GM21737 (cell line): ENCODE results near the gene S100A10.

ENCODE experiments used
- ATAC-seq: cut with Tn5 transposase; IDR thresholded peaks from one replicate; pipeline ENCODE4 v1.9.1; 2021; ENCODE audit warnings: mild to moderate bottlenecking, moderate library complexity; ENCODE audit not compliant: unreplicated experiment

S100A10 gene

DNA sequence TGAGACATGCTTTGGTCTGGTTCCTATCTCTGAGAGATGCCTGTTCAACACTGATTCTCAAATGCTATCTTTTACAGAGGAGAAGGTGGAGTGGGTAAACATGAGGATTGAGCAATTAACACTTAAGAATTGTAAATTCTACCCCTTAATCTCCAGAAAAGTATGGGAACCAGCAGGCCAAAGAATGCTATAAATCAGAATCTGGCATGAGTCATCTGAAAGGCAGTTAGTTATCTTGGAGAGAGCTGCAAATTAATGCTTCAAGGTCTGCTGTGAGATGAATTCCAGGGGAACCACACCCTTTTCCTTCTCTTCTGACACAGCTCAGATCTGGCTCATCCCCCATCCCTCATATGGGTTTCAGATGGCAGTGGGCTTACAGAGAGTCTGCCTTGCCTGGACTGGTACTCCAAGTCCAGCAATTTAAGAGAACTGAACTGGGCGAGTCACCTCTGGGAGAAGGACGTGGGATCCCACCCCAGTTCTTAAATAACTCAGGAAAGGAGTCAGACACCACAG is 5.2 kb downstream of the S100A10 start:
- ATAC-seq: no peak

DNA sequence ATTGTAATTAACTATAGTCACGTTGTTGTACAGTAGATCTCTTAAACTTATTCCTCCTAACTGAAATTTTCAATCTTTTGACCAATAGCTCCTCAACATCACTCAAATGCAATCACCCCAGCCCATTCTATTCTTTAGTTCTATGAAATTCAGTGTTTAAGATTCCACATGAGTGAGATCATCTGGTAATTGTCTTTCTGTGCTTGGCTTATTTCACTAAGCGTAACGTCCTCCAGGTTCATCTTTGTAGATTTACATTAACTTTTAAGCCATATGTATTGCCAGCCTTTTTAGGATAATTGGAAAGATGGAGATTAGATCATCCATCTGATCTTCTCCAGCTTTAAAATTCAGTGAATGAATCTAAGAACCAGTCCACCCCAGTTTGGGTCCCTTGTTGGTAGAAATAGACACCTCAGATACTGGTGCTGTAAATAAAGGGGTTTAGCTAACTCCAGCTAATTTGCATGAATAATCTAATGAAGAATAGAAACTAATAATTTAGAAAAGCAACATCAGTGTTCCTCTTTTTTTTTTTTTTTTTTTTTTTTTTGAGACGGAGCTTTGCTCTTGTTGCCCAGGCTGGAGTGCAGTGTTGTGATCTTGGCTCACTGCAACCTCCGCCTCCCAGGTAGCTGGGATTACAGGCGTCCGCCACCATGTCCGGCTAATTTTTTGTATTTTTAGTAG is 7.0 kb downstream of the S100A10 start:
- no peak for ATAC-seq

DNA sequence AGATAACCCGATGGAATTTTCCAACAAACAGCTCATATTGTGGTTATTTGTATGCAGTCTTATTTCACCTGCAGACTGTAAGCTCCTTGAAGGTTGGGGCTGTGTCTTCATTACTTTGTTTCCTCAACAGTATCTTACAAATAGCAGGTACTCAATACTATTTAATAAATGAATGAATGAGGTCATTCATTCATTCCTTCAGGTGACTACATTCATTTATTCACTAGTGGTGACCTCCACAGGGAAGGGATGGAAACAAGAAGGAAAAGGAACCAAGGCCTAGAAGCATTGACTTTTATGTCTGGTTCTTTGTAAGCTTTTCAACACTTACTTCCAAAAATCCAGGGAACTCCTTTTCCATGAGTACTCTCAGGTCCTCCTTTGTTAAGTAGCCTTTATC is 7.9 kb downstream of the S100A10 start:
- no peak for ATAC-seq

DNA sequence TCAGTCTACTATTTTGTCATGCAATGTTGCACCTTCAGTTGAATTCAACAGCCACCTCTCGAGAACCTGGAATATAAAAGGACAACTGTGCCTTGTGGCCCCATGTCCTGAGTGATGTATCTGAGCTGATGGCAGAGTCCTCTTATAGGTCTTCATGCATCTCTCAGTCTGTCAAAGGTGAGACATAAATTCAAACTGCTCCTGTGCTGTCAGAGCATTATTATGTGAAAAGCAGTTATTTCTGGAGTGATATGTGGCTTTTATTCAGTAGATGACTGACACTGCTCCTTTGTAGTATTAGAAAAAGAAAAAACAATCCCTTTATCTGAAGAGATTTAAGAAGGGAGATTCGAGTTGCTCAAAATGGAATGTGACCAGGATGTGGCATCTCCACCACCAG is 8.4 kb downstream of the S100A10 start:
- ATAC-seq: no peak

DNA sequence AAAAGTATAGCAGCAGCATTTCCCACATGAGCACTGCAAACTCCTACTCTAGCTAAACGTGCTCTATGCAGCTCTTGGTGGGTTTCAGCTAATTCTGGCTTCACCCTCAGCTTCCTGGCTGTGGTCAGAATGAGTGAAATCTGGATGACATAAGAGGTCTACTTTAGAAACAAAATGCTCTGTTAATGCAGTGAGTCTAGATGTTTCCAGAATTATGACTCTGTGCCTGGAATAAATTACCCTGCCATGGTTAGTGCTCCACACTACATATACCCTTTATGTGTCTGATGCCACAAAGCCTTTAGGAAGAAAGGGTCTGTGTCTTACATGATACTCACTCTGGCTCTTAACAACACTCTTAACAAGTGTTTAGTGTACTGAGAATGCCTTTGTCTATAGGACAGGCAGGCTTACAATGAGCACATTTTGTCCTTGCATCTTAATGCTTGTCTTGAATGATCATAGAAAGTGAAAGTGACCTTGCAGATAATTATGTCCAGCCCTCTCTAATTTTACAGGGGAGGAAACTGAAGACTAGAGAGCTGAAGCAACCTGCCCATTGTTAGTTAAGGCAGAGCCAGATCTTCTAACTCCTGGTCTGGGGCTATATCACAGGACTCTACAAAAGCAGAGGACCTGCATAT is 9.2 kb downstream of the S100A10 start:
- ATAC-seq: peak; percentile 76

DNA sequence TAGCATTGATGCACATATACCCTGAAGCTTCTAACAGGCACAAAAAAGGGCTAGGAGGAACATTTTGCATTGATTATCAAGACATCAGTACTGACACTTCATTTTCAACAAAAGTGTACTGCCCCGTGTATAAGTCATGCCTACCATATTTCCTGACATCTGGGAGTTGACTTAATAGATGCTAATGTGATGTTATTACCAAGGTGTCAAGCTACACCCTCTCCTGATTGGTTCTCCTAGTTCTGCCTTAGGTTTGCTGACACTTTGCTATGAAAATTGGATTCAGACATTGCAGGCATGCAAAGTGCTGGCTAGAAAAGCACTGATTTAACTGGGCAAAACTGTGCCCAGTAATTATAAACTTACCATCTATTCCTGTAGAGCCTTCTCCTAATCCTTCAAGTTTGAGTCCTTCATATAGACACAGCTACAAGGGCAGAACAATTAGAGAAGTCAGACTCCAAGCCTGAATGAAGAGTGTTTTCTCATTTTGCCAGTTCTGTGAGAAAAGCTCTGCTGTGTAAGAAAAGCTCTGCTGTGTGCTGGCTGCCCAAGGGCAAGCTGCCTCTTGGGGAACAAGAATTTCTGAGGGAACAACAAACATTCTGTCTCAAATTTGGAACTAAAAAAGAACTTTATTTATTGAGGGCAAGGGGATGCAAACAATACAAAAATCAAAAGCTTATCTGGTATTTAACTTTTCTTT is 11.2 kb downstream of the S100A10 start:
- no peak for ATAC-seq

DNA sequence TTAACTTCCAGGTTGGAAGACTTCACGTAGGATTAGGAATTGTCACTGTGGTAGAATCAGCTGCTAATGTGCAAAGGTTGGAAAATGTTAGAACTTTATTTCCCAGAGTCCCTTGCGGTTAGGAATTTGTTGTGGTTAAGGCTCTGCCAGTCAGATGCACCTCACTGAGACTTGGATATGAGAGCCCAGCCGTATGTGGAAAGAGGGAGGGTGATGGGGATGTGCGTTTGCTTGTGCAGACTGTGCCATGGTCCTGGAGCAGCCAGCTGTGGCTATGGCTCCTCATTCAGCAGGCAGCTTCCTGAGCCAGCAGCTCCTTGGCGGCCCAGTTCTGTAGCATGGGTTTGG is 12.5 kb downstream of the S100A10 start:
- no peak for ATAC-seq

DNA sequence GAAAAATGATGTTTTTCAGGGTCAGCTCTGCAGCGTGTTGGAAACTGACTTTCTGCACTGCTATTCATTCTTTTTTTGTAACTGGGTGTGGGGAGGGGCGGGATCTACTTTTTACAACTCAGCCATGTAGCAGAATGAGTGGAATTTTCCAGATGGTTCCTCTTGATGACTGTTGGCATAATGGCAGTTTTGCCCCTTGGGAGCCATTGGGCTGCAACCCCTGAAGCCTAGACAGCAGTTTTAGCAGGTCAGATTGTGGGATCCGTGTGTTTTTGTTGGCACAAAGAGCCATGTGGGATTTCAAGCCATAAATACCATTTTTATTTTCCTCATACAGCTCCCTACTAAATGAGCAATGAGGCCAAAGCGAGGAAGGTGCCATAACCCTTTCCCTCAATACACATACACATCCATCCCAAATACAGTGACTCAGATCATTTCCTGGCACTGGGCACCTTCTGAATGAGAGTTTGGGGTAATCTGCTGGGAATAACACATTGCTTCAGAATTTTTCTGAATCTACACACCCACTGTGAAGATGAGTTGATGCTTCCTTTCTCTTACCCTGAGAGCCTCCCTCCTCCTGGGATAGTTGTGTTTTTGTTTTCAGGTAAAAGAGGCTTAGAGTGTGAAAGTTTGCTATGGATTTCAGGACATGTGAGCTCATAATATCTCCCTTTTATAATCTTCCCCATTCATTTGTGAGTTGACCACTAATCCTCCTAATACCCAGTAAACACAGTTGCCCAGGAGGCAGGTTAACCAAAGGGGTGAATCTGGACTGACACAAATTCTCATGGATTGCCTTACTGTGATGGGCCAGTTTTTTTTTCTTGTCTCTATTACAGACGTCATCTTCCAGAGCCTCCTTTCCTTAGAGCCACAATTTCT is 13.1 kb downstream of the S100A10 start:
- no peak for ATAC-seq

DNA sequence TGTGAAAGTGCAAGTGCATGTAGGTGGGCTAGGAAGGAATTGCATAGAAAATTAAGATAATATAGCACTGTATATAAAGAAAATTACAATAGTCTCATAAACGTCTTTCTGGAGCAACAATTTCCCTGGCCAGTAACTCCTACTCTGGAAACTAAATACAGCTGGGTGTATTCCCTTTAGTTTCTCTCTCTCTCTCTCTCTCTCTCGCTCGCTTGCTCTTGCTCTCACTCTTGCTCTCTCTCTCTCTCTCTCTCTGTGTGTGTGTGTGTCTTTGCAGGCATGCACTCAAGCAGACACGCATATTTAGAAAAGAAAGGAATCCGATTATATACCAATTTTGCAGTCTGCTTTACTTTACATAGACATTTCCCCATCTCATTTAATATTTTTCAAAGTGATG is 14.7 kb downstream of the S100A10 start:
- ATAC-seq: no peak

DNA sequence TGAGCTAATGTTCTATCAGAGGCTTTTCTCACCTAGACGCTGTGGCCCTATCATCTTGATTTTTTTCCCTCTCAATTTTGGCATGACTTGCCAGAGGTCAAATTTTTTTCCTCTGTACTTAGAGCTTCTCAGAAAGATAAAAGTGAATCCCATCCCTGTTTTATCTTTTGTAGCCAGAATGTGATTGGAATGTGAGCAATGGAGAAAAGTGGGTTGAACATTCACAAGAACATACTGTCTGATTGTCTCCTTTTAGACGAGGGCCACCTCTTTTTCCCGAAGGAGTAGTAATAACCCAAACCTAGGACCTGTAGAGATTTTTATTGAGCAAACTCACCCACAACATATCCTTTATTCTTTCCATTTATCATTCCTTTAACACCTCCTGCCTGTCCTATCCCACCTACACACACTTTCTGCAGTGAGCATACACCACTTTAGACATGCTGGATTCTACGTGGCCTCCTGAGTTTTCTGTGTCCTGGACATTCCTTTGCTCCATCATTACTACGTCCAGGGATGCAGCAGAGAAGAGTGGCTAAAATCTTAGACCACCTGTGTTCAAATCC is 15.9 kb downstream of the S100A10 start:
- ATAC-seq: no peak

DNA sequence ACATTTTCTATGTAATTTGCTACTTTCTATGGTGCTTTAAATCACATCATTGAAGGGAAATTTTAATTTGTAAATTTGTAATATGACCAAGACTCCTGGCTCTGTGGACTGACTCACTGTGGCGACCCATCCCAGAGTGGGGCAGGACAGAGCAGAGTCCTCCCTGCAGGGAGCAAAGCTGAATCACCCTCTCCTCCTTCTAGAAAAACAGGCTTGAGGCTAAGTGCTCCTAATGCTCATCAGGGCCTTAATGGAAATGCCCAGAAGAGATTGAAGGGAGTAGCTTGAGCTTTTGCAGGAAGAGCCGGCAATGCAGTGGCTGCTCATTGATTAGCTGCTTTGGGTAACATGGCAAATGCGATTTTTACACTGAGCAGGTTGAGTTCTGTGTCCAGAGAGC is 16.8 kb downstream of the S100A10 start:
- ATAC-seq: no peak

DNA sequence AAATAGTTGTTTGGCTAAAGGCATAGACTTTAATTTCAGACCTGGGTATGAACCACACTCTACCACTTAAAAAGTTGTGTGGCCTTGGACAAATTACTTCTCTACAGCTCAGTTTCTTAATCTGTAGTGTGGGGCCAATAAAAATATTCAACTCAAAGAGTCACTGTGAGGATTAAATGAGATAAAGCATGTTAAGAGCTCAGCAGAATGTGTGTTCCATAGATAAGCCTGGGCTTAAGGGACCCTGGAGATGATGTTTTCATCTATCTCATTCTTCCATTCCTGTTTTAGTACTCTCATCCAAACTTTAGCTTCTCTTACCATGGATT is 17.7 kb downstream of the S100A10 start:
- ATAC-seq: no peak

DNA sequence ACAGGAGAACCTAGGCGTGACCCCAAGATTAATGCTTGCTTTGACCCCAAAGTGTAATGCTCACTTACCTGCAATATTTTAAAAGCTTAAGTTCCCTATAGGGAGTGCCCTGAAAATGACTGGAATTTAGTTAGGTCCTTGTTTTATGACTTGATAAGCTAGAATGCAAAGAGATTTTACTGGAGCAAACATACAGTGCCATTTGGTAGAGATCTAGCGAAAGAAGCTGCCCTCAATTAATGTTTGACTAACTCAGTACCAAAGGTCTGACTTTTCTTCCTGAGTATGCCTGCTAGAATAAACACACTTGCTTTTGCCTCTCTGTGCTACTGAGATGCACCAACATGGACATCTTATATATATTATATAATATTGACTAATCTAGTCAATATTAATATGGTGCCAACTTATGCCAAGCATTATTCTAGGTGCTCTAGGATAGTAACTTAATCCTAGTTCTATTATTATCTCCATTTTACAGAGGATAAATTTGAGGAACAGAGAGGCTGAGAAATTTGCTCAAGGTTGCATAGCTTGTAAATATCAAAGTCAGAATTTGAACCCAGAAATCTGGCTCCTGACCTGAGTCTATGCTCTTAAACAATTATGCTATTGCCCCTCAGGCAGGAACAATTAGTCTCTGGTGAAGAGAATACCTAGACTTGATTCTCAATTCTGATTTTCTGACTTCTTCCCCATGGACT is 18.2 kb downstream of the S100A10 start:
- no peak for ATAC-seq

DNA sequence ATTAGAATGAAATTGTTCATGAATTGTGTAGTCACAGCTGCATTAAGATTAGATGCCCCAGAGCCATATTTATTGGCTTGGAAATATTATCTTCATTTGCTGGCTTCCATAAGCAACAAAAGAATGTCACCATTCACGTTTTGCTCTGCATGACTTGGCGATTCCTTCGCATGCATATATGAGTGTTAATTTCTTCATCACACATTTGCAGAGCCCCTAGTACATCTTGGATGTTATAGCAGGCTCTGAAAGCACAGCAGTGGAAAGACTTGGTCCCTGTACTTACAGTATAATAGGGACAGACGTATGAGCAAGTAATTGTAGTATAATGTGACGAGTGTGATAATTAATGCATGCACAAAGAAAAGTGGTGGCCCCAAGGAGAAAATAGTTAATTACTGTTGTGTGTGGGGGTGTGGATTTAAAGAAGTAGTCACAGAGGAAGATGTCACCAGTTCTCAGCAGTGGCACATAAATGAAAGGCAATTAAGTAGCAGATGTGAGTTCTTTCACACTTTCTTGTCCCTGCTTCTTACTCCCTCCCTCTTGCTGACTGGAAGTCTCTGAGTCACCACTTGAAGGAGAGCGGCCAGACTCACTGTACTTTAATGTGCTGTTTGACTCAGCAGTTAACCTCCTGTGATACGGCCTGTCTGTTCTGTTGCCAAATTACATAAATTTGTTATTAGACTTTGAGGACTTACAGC is 21.0 kb downstream of the S100A10 start:
- no peak for ATAC-seq

DNA sequence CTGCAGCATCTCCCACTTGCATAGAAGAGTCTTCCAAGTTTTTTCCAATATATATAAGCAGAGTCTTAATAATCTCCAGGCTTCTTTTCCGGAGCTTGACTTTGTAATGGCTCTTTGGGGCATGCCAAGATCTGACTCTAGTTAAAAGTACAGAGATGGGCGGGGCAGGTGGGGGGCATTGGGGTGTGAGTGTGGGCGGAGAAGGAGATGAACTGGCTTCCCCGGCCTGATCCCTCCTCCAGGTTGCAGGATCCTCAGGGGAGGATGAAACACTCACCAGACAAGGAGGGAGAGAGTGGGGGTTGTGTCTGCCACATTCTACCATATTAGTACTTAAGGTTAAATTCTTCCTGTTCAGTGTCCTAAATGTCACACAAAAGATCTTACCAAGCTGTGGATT is 23.0 kb downstream of the S100A10 start:
- no peak for ATAC-seq

DNA sequence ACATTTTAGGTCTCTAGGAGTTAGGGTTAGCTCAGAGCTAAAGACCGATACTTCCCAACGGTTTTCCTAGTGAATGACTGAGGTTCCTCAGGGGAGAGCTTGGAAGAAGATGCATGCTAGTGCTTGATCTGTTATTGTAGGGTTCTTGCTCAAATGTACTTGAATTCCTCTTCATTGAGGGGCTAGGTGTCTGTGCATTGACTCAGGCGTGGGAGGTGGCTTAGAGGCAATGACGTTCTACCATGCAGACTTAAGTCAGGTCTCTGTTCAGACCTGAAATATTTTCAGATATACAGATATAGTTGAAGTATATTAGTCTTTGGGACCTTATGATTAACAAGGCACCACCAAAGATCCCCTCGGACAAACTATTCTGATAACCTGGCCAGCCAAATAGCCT is 23.5 kb downstream of the S100A10 start:
- ATAC-seq: no peak

DNA sequence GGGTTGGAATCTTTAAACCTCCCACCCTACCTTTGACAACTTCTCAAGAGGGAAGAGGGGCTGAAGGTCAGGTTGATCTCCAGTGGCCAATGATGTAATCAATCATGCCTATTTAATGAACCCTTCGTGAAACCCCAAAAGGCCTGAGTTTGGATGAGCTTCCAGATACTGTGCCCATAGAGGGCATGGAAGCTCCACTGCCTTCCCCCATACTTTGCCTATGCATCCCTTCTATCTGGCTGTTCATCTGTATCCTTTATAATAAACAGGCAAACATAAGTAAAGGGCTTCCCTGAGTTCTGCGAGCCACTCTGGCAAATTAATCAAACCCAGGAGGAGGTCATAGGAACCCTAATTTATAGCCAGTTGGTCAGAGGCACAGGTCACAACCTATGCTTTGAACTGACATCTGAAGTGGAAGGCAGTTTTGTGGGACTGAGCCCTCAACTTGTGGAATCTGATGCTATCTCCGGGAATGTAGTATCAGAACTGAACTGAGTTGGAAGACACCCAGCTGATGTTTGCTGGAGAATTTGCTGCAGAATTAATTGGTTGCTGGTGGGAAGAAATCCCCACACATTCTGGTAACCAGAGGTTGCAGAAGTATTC is 24.8 kb downstream of the S100A10 start:
- no peak for ATAC-seq

DNA sequence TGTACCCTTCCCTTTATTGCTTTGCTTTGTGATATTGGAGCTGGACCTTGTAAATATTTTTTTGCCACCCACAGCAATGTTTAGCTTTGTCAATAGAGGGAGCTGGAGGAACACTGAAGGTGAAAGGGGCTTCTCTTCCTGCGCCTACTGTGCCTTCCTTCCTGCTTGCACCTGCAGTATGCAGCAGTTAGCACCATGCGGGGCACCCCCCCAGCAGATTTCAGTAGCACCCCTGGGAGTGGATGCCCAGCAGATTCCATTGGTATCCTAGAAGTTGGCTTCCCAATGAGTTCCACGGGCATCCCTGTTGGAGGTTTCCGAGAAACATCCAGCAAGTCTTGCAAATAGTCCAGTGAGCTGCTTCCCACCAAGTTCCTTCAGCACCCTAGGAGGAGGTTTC is 25.6 kb downstream of the S100A10 start:
- ATAC-seq: no peak

DNA sequence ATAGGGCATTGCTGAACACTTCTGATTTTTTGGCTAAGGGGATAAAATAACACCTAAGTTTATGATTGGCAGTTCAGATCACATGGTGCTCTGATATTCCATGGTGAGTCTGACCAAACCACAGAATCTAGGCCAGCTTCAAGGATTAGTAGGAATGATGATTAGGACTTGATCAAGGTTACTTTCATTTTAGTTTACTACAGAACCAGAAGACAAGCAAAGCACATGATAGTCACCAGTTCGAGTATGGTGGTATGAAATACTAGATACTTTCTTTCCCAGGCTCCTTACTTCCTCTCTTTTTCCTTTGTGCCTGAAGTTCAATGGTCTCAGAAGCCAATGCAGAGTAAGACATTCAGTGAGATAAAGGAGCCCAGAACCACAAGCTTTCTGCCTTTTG is 26.6 kb downstream of the S100A10 start:
- ATAC-seq: no peak
